ENCODE measurements around the gene KSR1. TPM values are rescaled to one million over a fixed set of nuclear protein-coding genes. Genes with fewer than 3 reads are reported as not detected.
A peak's percentile ranks its signal among the peaks of the same experiment; 100 is the strongest.
"Not testable (repeated sequence)": the region's sequence is repeated elsewhere in the genome, so short reads cannot be mapped to it uniquely, and the experiment has no call there.

The KSR1 gene
- total RNA-seq, 1 donor: 6.5 TPM

- H4K20me1 ChIP-seq (ENCODE audit: insufficient read depth, low read length): no peaks in the 10 kb centered on the region
- H3K4me1 ChIP-seq (ENCODE audit: insufficient read depth, low read length): peaks cover 4% of the 10 kb centered on the region
- no peak within 1 kb of the TSS for H3K4me3 ChIP-seq (ENCODE audit: insufficient read depth, low read length)
- no peaks in the 10 kb centered on the region for H3K9me3 ChIP-seq (ENCODE audit: low read depth, low read length)
- no peak within 1 kb of the TSS for H3K27ac ChIP-seq (ENCODE audit: low read depth, low read length)
- no peak for TF ChIP-seq CTCF (IDR thresholded peaks at IDR 0.05; ENCODE audit: extremely low read depth, low read depth, low read length)
- no peak within 1 kb of the TSS for H3K4me2 ChIP-seq (ENCODE audit: insufficient read depth, low read length)
- DNase-seq (ENCODE audit: insufficient read length, low spot score, missing footprints): no peak
- no peaks in the 10 kb centered on the region for H3K36me3 ChIP-seq (ENCODE audit: insufficient read depth, low read length)
- no peaks in the 10 kb centered on the region for H3K79me2 ChIP-seq (ENCODE audit: insufficient read depth, low read length)
- H3K27me3 ChIP-seq (ENCODE audit: insufficient read depth, low read length): no peaks in the 10 kb centered on the region
- no peak within 1 kb of the TSS for H2AFZ ChIP-seq (ENCODE audit: low read length)
Measured at GRCh38 chr17:27630607-27631410, 174.6 kb downstream of the KSR1 start, which contains the start of gene LGALS9. TSS of gene LGALS9 (plus strand) at chr17:27631188. CDS start at chr17:27631266, 78 bp downstream.

GRCh38 chr17:27631411-27631760 lies 175.1 kb downstream of the KSR1 start:
- Histone ChIP-seq H4K20me1 (ENCODE audit: insufficient read depth, low read length) (no peaks in the 10 kb centered on the region), H3K36me3 (ENCODE audit: insufficient read depth, low read length) (no peaks in the 10 kb centered on the region), H3K4me3 (ENCODE audit: insufficient read depth, low read length) (no peak overlapping the region), H3K4me1 (ENCODE audit: insufficient read depth, low read length) (peaks cover 4% of the 10 kb centered on the region), H2AFZ (ENCODE audit: low read length) (no peak overlapping the region), H3K27me3 (ENCODE audit: insufficient read depth, low read length) (no peaks in the 10 kb centered on the region), H3K79me2 (ENCODE audit: insufficient read depth, low read length) (no peaks in the 10 kb centered on the region), H3K9me3 (ENCODE audit: low read depth, low read length) (no peaks in the 10 kb centered on the region), H3K27ac (ENCODE audit: low read depth, low read length) (no peak overlapping the region), H3K4me2 (ENCODE audit: insufficient read depth, low read length) (no peak overlapping the region)
- no peak for DNase-seq (ENCODE audit: insufficient read length, low spot score, missing footprints)
- no peak for TF ChIP-seq CTCF (IDR thresholded peaks at IDR 0.05; ENCODE audit: extremely low read depth, low read depth, low read length)

- no peak overlapping the region for H3K27ac ChIP-seq (ENCODE audit: low read depth, low read length)
- no peaks in the 10 kb centered on the region for H3K79me2 ChIP-seq (ENCODE audit: insufficient read depth, low read length)
- H3K36me3 ChIP-seq (ENCODE audit: insufficient read depth, low read length): no peaks in the 10 kb centered on the region
- H4K20me1 ChIP-seq (ENCODE audit: insufficient read depth, low read length): no peaks in the 10 kb centered on the region
- peaks cover 4% of the 10 kb centered on the region for H3K4me1 ChIP-seq (ENCODE audit: insufficient read depth, low read length)
- H3K4me3 ChIP-seq (ENCODE audit: insufficient read depth, low read length): no peak overlapping the region
- H3K9me3 ChIP-seq (ENCODE audit: low read depth, low read length): no peaks in the 10 kb centered on the region
- no peak overlapping the region for H3K4me2 ChIP-seq (ENCODE audit: insufficient read depth, low read length)
- H3K27me3 ChIP-seq (ENCODE audit: insufficient read depth, low read length): no peaks in the 10 kb centered on the region
- H2AFZ ChIP-seq (ENCODE audit: low read length): no peak overlapping the region
- DNase-seq (ENCODE audit: insufficient read length, low spot score, missing footprints): no peak
- TF ChIP-seq CTCF (IDR thresholded peaks at IDR 0.05; ENCODE audit: extremely low read depth, low read depth, low read length): no peak
Measured at GRCh38 chr17:27631897-27632725, 175.9 kb downstream of the KSR1 start.

GRCh38 chr17:27632766-27633165 lies 176.5 kb downstream of the KSR1 start:
- H3K4me2 ChIP-seq (ENCODE audit: insufficient read depth, low read length); H3K4me3 ChIP-seq (ENCODE audit: insufficient read depth, low read length); H3K27ac ChIP-seq (ENCODE audit: low read depth, low read length); H4K20me1 ChIP-seq (ENCODE audit: insufficient read depth, low read length); H3K9me3 ChIP-seq (ENCODE audit: low read depth, low read length); H3K4me1 ChIP-seq (ENCODE audit: insufficient read depth, low read length); DNase-seq (ENCODE audit: insufficient read length, low spot score, missing footprints); H3K27me3 ChIP-seq (ENCODE audit: insufficient read depth, low read length); H3K79me2 ChIP-seq (ENCODE audit: insufficient read depth, low read length); H3K36me3 ChIP-seq (ENCODE audit: insufficient read depth, low read length): not testable (repeated sequence)
- peak overlapping the region; percentile 41 for H2AFZ ChIP-seq (ENCODE audit: low read length)

Measured in osteoblast (primary cell).